K562 (cell line): ENCODE results near the gene HGFAC. TPM values are rescaled to one million over a fixed set of nuclear protein-coding genes. Genes with fewer than 3 reads are reported as not detected.

Experiments used
- ATAC-seq: fragments of 200-7000 bp; cut with Tn5 transposase; 3 replicates; pipeline ENCODE4 v1.9.1; 2020; ENCODE audit warnings: moderate library complexity
- BruUV-seq: library from RNA; stranded (reverse); fragments of 400-500 nt; replicated peaks from 2 replicates; lab custom pipeline; 2021; lab: Mats Ljungman, UMichigan
- CTCF ChIA-PET: fragments of 300-600 bp; formaldehyde crosslinking; extraction: SDS; loops from one replicate; lab custom pipeline; 2021; ENCODE audit warnings: low intra/inter-chr PET ratio; lab: Yijun Ruan, JAX
- POLR2A ChIA-PET: fragments of 300-600, 350-650 bp; sonication (Branson Sonifier 250); formaldehyde crosslinking; extraction: SDS; loops from one replicate; lab custom pipeline; 2021; ENCODE audit warnings: antibody characterized with exemption, inconsistent platforms; lab: Yijun Ruan, JAX
- DNase-seq, 4 experiments: peaks; one replicate each; pipeline versions ENCODE4 v3.0.0 to v3.0.0-alpha.2; 2011 to 2018; ENCODE audit warnings: low spot score in 3 of 4, mixed read lengths in 3 of 4; ENCODE audit errors: extremely low read depth in 1 of 4
- FAIRE-seq: peaks from 2 replicates; lab custom pipeline; 2011; peaks lifted over from hg19 to GRCh38; lab: Jason Lieb, UNC
- H2AFZ ChIP-seq: 2 replicates; pipeline ENCODE4 v1.6.0; 2011; ENCODE audit warnings: low read depth, low read length, control low read depth, inconsistent platforms
- H3K27ac ChIP-seq: fragments of 200-600 bp; 3 replicates; pipeline ENCODE4 v1.8.0; 2011; ENCODE audit warnings: low read depth, mild to moderate bottlenecking, control low read depth, inconsistent platforms, low read length, moderate library complexity, mixed read lengths; ENCODE audit errors: extremely low read depth
- H3K27me3 ChIP-seq, 2 experiments: fragments of 300-600 bp in 1 of 2; 2 replicates in 1 of 2; 3 replicates in 1 of 2; pipeline versions ENCODE4 v1.6.0 to v1.8.0; 2011; ENCODE audit warnings: inconsistent platforms in 2 of 2, low read length in 2 of 2, mild to moderate bottlenecking in 1 of 2, mixed read lengths in 1 of 2, moderate library complexity in 1 of 2; ENCODE audit not compliant: control insufficient read depth in 2 of 2, insufficient read depth in 2 of 2
- H3K36me3 ChIP-seq: fragments of 300-600 bp; 3 replicates; pipeline ENCODE4 v1.8.0; 2011; ENCODE audit warnings: mild to moderate bottlenecking, low read length, inconsistent platforms; ENCODE audit not compliant: control insufficient read depth, insufficient read depth
- H3K4me1 ChIP-seq, 2 experiments: fragments of 200-600 bp in 1 of 2; replicated peaks in 1 of 2; 2 replicates in 1 of 2; 3 replicates in 1 of 2; pipeline versions ENCODE4 v1.5.1 to v1.8.0; 2011; ENCODE audit warnings: inconsistent platforms in 2 of 2, low read length in 2 of 2, mild to moderate bottlenecking in 1 of 2, mixed read lengths in 1 of 2, moderate library complexity in 1 of 2; ENCODE audit not compliant: control insufficient read depth in 2 of 2, insufficient read depth in 2 of 2
- H3K4me2 ChIP-seq: 2 replicates; pipeline ENCODE4 v1.6.1; 2011; ENCODE audit warnings: low read length, control low read depth, inconsistent platforms, mixed read lengths; ENCODE audit not compliant: insufficient read depth
- H3K4me3 ChIP-seq: fragments of 200-600 bp; sonication (generic), shearing (Covaris generic); 2 replicates; pipeline ENCODE4 v1.5.1; 2016; ENCODE audit warnings: control low read depth, inconsistent platforms
- H3K79me2 ChIP-seq: fragments of 200-600 bp; 3 replicates; pipeline ENCODE4 v1.8.0; 2011; ENCODE audit warnings: low read length, inconsistent platforms; ENCODE audit not compliant: control insufficient read depth, insufficient read depth
- H3K9ac ChIP-seq, 2 experiments: 2 replicates each; pipeline versions ENCODE4 v1.6.0 to v1.6.1; 2011; ENCODE audit warnings: low read depth in 2 of 2, low read length in 2 of 2, control low read depth in 1 of 2, inconsistent platforms in 1 of 2, mild to moderate bottlenecking in 1 of 2, mixed read lengths in 1 of 2; ENCODE audit not compliant: insufficient read depth in 1 of 2
- H3K9me1 ChIP-seq: one replicate; pipeline ENCODE4 v1.6.0; 2011; ENCODE audit warnings: inconsistent platforms, mild to moderate bottlenecking, low read length, moderate library complexity; ENCODE audit not compliant: control insufficient read depth, insufficient read depth
- H3K9me3 ChIP-seq: replicated peaks from 2 replicates; pipeline ENCODE4 v1.5.1; 2011; ENCODE audit warnings: low read depth, low read length, inconsistent platforms; ENCODE audit not compliant: control insufficient read depth, insufficient read depth
- H4K20me1 ChIP-seq: replicated peaks from 2 replicates; pipeline ENCODE4 v1.6.1; 2011; ENCODE audit warnings: low read length, inconsistent platforms, mixed read lengths; ENCODE audit not compliant: control insufficient read depth, insufficient read depth
- MYC ChIP-seq, 2 experiments: fragments of 250-450 bp in 1 of 2; sonication (Bioruptor Pico) in 1 of 2; IDR thresholded peaks; 2 replicates each; pipeline versions ENCODE4 v1.5.1 to v1.6.1; 2012 to 2021; ENCODE audit warnings: low read depth in 2 of 2, borderline replicate concordance in 1 of 2, improper control_type of control experiment in 1 of 2, low read length in 1 of 2, mild to moderate bottlenecking in 1 of 2, moderate library complexity in 1 of 2
- WGBS: fragments of 100-300 bp; shearing (Covaris generic); methylation state at CpG from one replicate; pipeline ENCODE4 v1.1.6; 2016; ENCODE audit warnings: low coverage, mixed read lengths; ENCODE audit not compliant: insufficient coverage; ENCODE audit errors: missing lambda C conversion rate; 5-methylcytosine and 5-hydroxymethylcytosine counted together
- in situ Hi-C: fragments of 300-500 bp; cut with MboI; formaldehyde crosslinking; loops from 4 replicates; pipeline ENCODE4 v1.15.0; 2018; ENCODE audit warnings: inconsistent platforms, mixed read lengths
- intact Hi-C: fragments of 100-400 bp; cut with micrococcal nuclease; formaldehyde crosslinking; loops from 2 replicates; pipeline ENCODE4 v1.14.2; 2022
- polyA plus RNA-seq, 8 experiments: library from polyadenylated mRNA; depleted of rRNA in 4 of 8; stranded (reverse) in 5 of 8; unstranded in 3 of 8; fragments of >200 nt; fragmentation: Nextera tagmentation in 2 of 8; fragmentation: Illumina TruSeq in 1 of 8; extraction: Ambion mirVana in 2 of 8; extraction: Trizol in 1 of 8; gene quantifications; 2 replicates each; pipeline versions ENCODE4 v1.2.1 to v1.2.3, GENCODE V29; 2011 to 2014; ENCODE audit warnings: inconsistent platforms in 1 of 8, missing spikeins in 1 of 8
- total RNA-seq, 7 experiments: library from RNA; depleted of rRNA in 6 of 7; stranded (reverse); fragments of >200 nt in 6 of 7; fragmentation: Illumina TruSeq in 2 of 7; extraction: Trizol in 2 of 7; gene quantifications; 2 replicates each; pipeline versions ENCODE4 v1.2.1 to v1.2.3, GENCODE V29; 2011 to 2021; ENCODE audit warnings: low replicate concordance in 1 of 7

The HGFAC gene
- total and polyA plus RNA-seq, 9 of the 15 experiments (the other 6 are each of a cell fraction or from before 2014, with no cell fraction given), result 0.13 TPM; not detected in 8

DNA sequence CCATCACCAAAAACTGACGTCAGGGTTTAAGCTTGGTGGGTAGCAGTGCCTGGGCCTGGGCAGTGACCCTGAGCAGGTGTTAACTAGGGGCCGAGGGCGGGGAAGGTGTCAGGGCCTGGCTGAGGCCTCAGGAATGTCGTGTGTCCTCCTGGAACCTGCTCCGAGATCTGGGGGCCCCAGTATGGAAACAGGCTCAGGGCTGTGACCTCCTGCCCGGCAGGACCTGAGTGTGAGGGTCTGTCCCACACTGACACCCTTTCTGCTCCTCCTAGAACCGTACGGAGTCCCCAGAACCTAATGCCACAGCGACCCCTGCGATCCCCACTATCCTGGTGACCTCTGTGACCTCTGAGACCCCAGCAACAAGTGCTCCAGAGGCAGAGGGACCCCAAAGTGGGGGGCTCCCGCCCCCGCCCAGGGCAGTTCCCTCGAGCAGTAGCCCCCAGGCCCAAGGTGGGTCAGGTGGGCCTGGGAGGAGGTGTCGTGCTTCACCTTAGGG is 741 bp downstream of the HGFAC start:
- no peaks in the 10 kb centered on the region for H3K36me3 ChIP-seq
- no peak overlapping the region for H3K4me2 ChIP-seq
- ATAC-seq, result no peak
- peaks cover 0 to 90% of the 10 kb centered on the region in 2 experiments; a peak in 2 of 5 replicates for H3K4me1 ChIP-seq
- CTCF ChIA-PET, result interaction anchor here (1.6 to 2.1 kb wide), 4 partner anchors 97 to 336 kb away, joined by 7 to 17 read pairs (median 13); no protein-coding TSS in a partner anchor
- no peak overlapping the region for H3K9ac ChIP-seq
- no peak for TF ChIP-seq MYC (IDR thresholded peaks at IDR 0.05; ENCODE audit: low read depth, low read length)
- TF ChIP-seq MYC (CRISPR knock-in tag; IDR thresholded peaks at IDR 0.05; ENCODE audit: borderline replicate concordance, low read depth), result no peak
- TF ChIP-seq, all 486 proteins: peak for 0
- 0 out of 2 replicates have a peak, but pooled peaks cover 3% of the 10 kb centered on the region for H4K20me1 ChIP-seq
- WGBS, result 0% methylated on average over 2 of the region's 14 CpGs
- H3K27me3 ChIP-seq, result no peaks in the 10 kb centered on the region; a peak in 2 of 5 replicates
- no peaks in the 10 kb centered on the region for H3K79me2 ChIP-seq
- no peak overlapping the region for H3K4me3 ChIP-seq
- H3K9me1 ChIP-seq, result no peaks in the 10 kb centered on the region
- intact Hi-C loops, result loop anchor here (2.0 to 5.0 kb wide), 4 partner anchors 96 to 395 kb away; no protein-coding TSS in a partner anchor
- no peaks in the 10 kb centered on the region for H3K9me3 ChIP-seq
- in situ Hi-C loops, result loop anchor here (5.0 kb wide), 1 partner anchor 335 kb away; no protein-coding TSS in a partner anchor
- H2AFZ ChIP-seq, result no peak overlapping the region
- DNase-seq, result no peak
- H3K27ac ChIP-seq, result no peak overlapping the region
- BruUV-seq, result no TSS peak
- no peak for FAIRE-seq
- POLR2A ChIA-PET, result no interaction called here
